ENCODE measurements around the gene OTOGL.
"Not testable (repeated sequence)": the region's sequence is repeated elsewhere in the genome, so short reads cannot be mapped to it uniquely, and the experiment has no call there.

The OTOGL gene

DNA sequence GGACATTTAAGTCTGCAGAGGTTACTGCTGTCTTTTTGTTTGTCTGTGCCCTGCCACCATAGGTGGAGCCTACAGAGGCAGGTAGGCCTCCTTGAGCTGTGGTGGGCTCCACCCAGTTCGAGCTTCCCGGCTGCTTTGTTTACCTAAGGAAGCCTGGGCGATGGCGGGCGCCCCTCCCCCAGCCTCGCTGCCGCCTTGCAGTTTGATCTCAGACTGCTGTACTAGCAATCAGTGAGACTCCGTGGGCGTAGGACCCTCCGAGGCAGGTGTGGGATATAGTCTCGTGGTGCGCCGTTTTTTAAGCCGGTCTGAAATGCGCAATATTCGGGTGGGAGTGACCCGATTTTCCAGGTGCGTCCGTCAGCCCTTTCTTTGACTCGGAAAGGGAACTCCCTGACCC, 150.2 kb downstream of the OTOGL start:
- not testable (repeated sequence) for H3K27me3 ChIP-seq (ENCODE audit: control insufficient read depth in 1 of 2, insufficient read depth in 2 of 2, low read length in 2 of 2); H3K27ac ChIP-seq (ENCODE audit: low read length); H3K36me3 ChIP-seq (ENCODE audit: control insufficient read depth in 2 of 2, insufficient read depth in 2 of 2, low read length in 2 of 2); H3K4me1 ChIP-seq (ENCODE audit: control insufficient read depth, insufficient read depth, low read length); H3K4me3 ChIP-seq (ENCODE audit: low read length in 2 of 2); H3K9me3 ChIP-seq (ENCODE audit: control insufficient read depth in 2 of 2, low read length in 2 of 2); H3K9ac ChIP-seq (ENCODE audit: low read length in 2 of 2)

DNA sequence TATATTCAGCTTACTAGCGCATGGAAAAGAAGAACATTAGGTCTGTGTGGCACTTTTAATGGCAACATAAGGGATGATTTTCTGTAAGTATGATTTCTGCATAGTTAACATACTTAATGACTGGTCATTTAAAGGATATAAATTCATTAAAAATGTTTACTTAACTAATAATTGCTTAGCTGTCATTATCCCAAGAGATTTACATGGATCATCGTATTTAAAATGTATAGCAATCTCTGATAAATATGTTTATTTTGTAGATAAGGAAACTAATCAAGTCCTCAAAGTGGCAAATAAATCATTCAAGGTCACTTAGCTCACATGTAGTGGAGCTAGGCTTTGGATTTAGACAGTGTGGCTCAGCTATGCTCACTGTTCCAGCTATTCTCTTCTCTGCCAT, 158.6 kb downstream of the OTOGL start:
- Histone ChIP-seq H3K27me3 (ENCODE audit: control insufficient read depth in 1 of 2, insufficient read depth in 2 of 2, low read length in 2 of 2) (no peaks in the 10 kb centered on the region), H3K4me1 (ENCODE audit: control insufficient read depth, insufficient read depth, low read length) (no peaks in the 10 kb centered on the region), H3K9ac (ENCODE audit: low read length in 2 of 2) (no peak overlapping the region), H3K36me3 (ENCODE audit: control insufficient read depth in 2 of 2, insufficient read depth in 2 of 2, low read length in 2 of 2) (no peaks in the 10 kb centered on the region), H3K4me3 (ENCODE audit: low read length in 2 of 2) (no peak overlapping the region), H3K9me3 (ENCODE audit: control insufficient read depth in 2 of 2, low read length in 2 of 2) (no peaks in the 10 kb centered on the region), H3K27ac (ENCODE audit: low read length) (no peak overlapping the region)

DNA sequence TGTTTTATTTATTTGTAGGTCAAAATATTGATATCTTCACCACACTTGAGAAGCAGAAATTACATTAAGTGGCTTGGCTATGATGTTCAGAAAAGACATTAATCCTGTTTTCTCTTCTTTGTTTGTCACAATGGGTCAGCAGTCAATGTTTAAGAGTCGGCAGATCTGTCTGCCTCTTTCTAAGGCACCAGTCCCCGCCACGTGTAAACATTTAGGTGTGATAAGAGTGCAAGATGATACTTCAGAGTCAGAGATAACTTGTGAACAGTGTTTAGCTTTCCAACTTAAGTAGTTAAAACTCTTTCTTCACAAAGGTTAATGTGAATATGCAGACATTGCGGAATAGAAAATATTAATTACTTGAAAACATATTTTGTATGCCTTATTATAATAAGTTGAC, 160.9 kb downstream of the OTOGL start:
- Histone ChIP-seq H3K9ac (ENCODE audit: low read length in 2 of 2) (no peak overlapping the region), H3K36me3 (ENCODE audit: control insufficient read depth in 2 of 2, insufficient read depth in 2 of 2, low read length in 2 of 2) (no peaks in the 10 kb centered on the region), H3K27me3 (ENCODE audit: control insufficient read depth in 1 of 2, insufficient read depth in 2 of 2, low read length in 2 of 2) (no peaks in the 10 kb centered on the region), H3K4me1 (ENCODE audit: control insufficient read depth, insufficient read depth, low read length) (no peaks in the 10 kb centered on the region), H3K27ac (ENCODE audit: low read length) (no peak overlapping the region), H3K9me3 (ENCODE audit: control insufficient read depth in 2 of 2, low read length in 2 of 2) (no peaks in the 10 kb centered on the region), H3K4me3 (ENCODE audit: low read length in 2 of 2) (no peak overlapping the region)

DNA sequence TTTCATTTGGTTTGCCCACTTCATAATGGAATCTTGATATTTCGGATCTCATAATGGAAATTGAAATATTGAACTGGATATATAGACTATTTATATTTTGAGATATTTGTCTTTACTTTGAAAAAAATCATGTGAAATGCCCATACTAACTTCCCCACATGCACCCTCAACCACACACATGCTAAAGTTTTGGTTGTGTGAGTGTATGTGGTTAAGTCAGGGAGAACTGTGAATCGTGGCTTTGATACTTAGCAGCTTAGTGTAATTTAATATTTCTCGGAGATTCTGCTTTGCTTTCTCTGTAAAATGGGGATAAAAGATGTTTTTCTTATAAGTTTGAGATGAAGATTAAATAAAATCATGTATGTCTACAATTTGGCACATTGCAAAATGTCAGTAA, 162.1 kb downstream of the OTOGL start:
- no peaks in the 10 kb centered on the region for H3K4me1 ChIP-seq (ENCODE audit: control insufficient read depth, insufficient read depth, low read length)
- no peak overlapping the region for H3K4me3 ChIP-seq (ENCODE audit: low read length in 2 of 2)
- no peaks in the 10 kb centered on the region for H3K27me3 ChIP-seq (ENCODE audit: control insufficient read depth in 1 of 2, insufficient read depth in 2 of 2, low read length in 2 of 2)
- no peaks in the 10 kb centered on the region for H3K36me3 ChIP-seq (ENCODE audit: control insufficient read depth in 2 of 2, insufficient read depth in 2 of 2, low read length in 2 of 2)
- no peaks in the 10 kb centered on the region for H3K9me3 ChIP-seq (ENCODE audit: control insufficient read depth in 2 of 2, low read length in 2 of 2)
- no peak overlapping the region for H3K9ac ChIP-seq (ENCODE audit: low read length in 2 of 2)
- H3K27ac ChIP-seq (ENCODE audit: low read length): no peak overlapping the region

DNA sequence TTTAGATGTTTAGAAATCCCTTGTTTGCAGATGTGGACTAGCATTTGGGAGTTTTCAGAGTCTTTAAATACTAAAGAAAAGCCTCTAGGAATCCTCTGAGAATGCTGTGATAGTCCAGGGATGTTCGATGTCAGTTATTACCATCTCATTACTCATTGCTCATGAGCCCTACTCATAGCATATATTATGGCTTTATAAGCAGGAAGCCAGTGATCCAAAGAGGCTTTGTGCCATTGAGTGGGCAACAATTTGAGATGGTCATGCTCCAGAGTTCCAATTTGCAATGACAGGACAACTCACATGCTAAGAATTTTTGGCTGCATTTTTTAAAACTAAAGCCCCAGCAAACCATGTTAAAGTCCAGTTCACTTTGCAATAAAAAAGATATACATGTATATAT, 163.0 kb downstream of the OTOGL start:
- Histone ChIP-seq H3K27ac (ENCODE audit: low read length) (no peak overlapping the region), H3K9me3 (ENCODE audit: control insufficient read depth in 2 of 2, low read length in 2 of 2) (no peaks in the 10 kb centered on the region), H3K4me1 (ENCODE audit: control insufficient read depth, insufficient read depth, low read length) (no peaks in the 10 kb centered on the region), H3K4me3 (ENCODE audit: low read length in 2 of 2) (no peak overlapping the region), H3K36me3 (ENCODE audit: control insufficient read depth in 2 of 2, insufficient read depth in 2 of 2, low read length in 2 of 2) (no peaks in the 10 kb centered on the region), H3K9ac (ENCODE audit: low read length in 2 of 2) (no peak overlapping the region), H3K27me3 (ENCODE audit: control insufficient read depth in 1 of 2, insufficient read depth in 2 of 2, low read length in 2 of 2) (no peaks in the 10 kb centered on the region)

DNA sequence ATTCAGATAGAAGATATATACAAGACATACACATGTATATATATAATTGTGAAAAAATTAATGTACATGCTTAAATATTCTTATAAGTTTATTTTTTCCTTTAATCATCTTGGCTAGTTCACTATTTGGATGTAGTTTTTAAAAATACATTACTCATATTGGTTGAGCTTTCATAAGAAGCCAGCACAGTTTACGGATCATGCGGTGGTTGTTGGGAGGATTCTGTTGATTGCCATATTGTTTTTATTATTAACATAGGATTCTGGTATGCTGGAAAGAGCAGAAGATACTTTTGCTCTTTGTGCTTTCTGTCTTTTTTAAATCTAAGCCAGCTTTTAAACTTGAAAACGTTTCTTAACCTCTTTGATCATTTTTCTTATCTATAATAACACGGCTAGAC, 163.4 kb downstream of the OTOGL start:
- H3K27ac ChIP-seq (ENCODE audit: low read length): no peak overlapping the region
- H3K27me3 ChIP-seq (ENCODE audit: control insufficient read depth in 1 of 2, insufficient read depth in 2 of 2, low read length in 2 of 2): no peaks in the 10 kb centered on the region
- no peak overlapping the region for H3K9ac ChIP-seq (ENCODE audit: low read length in 2 of 2)
- no peaks in the 10 kb centered on the region for H3K9me3 ChIP-seq (ENCODE audit: control insufficient read depth in 2 of 2, low read length in 2 of 2)
- H3K4me3 ChIP-seq (ENCODE audit: low read length in 2 of 2): no peak overlapping the region
- no peaks in the 10 kb centered on the region for H3K36me3 ChIP-seq (ENCODE audit: control insufficient read depth in 2 of 2, insufficient read depth in 2 of 2, low read length in 2 of 2)
- no peaks in the 10 kb centered on the region for H3K4me1 ChIP-seq (ENCODE audit: control insufficient read depth, insufficient read depth, low read length)

DNA sequence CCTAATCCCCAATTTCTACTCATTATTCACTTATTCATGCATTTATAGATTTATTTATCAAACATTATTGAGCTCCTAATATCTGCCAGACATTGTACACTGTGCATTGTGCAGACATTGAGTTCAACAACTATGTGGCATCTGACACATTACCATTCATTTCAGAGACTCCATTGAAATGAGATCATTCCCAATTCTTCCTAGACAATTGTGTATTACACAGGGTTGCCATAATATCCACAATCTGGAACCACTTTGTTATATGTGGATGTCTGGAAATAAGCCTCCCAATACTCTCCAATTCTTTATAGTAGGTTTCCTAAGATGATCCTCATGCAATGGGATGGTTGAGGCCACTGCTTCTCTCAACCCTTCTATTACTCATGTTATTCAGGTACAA, 165.0 kb downstream of the OTOGL start:
- no peaks in the 10 kb centered on the region for H3K36me3 ChIP-seq (ENCODE audit: control insufficient read depth in 2 of 2, insufficient read depth in 2 of 2, low read length in 2 of 2)
- H3K4me1 ChIP-seq (ENCODE audit: control insufficient read depth, insufficient read depth, low read length): peaks cover 2% of the 10 kb centered on the region
- no peaks in the 10 kb centered on the region for H3K27me3 ChIP-seq (ENCODE audit: control insufficient read depth in 1 of 2, insufficient read depth in 2 of 2, low read length in 2 of 2)
- no peaks in the 10 kb centered on the region for H3K9me3 ChIP-seq (ENCODE audit: control insufficient read depth in 2 of 2, low read length in 2 of 2)
- no peak overlapping the region for H3K9ac ChIP-seq (ENCODE audit: low read length in 2 of 2)
- no peak overlapping the region for H3K27ac ChIP-seq (ENCODE audit: low read length)
- no peak overlapping the region for H3K4me3 ChIP-seq (ENCODE audit: low read length in 2 of 2)

DNA sequence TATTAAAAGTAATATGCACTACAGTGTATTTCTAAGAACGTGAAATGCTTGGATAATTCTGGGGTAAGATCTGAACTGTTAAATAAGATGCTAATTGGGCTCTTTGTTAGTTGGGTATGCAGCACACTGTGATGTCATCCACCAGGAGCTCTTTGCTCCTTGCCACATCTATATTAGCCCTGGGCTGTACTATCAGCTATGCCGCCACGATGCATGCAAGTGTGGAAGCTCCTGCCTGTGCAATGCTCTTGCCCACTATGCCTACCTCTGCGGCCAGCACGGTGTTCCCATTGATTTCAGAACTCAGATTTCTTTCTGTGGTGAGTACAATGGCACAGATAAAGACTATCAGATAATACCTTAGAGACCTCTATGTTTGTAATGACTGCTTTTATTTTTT, 165.6 kb downstream of the OTOGL start:
- no peaks in the 10 kb centered on the region for H3K36me3 ChIP-seq (ENCODE audit: control insufficient read depth in 2 of 2, insufficient read depth in 2 of 2, low read length in 2 of 2)
- H3K4me3 ChIP-seq (ENCODE audit: low read length in 2 of 2): no peak overlapping the region
- H3K27me3 ChIP-seq (ENCODE audit: control insufficient read depth in 1 of 2, insufficient read depth in 2 of 2, low read length in 2 of 2): no peaks in the 10 kb centered on the region
- no peak overlapping the region for H3K9ac ChIP-seq (ENCODE audit: low read length in 2 of 2)
- no peaks in the 10 kb centered on the region for H3K9me3 ChIP-seq (ENCODE audit: control insufficient read depth in 2 of 2, low read length in 2 of 2)
- no peak overlapping the region for H3K27ac ChIP-seq (ENCODE audit: low read length)
- peaks cover 2% of the 10 kb centered on the region for H3K4me1 ChIP-seq (ENCODE audit: control insufficient read depth, insufficient read depth, low read length)

DNA sequence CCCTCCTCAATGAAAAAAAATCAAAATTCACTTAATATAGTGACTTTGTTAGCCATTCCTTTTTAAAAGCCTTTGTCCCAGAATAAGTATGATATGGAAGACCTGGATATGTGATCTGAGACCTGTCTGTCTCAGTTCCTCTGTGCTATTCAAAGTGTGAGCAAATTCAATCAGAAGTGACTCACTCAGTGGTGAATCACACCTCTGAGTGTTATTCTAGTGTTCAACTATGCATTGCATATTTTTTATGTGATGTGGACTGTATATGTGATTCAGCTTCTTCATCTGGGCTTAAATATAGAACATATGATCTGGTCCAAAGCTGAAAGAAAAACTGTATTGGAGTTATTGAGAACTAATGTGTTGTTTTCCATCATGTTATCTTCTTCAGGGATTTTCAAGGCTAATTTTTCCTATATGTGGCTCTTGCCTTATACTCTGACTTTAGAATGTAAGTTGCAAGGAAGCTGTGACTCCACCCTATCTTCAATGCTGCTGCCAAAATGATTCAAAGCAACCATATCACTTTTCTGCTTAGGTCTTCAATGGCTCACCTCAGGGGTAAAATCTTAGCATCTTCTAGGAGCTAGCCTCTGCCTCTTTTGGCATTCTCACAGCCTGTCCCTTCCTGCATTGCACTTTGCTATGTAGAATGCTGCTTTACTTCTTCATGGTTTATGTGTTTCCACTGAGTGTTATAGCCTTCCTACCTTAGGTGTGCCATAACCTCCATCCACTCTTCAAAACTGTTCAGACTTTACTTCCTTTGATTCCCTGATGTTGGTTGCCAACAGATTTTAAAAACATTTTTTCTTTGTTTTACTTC, 169.8 kb downstream of the OTOGL start:
- Histone ChIP-seq H3K27ac (ENCODE audit: low read length) (no peak overlapping the region), H3K9me3 (ENCODE audit: control insufficient read depth in 2 of 2, low read length in 2 of 2) (no peaks in the 10 kb centered on the region), H3K27me3 (ENCODE audit: control insufficient read depth in 1 of 2, insufficient read depth in 2 of 2, low read length in 2 of 2) (no peaks in the 10 kb centered on the region), H3K4me1 (ENCODE audit: control insufficient read depth, insufficient read depth, low read length) (peaks cover 2% of the 10 kb centered on the region), H3K4me3 (ENCODE audit: low read length in 2 of 2) (peak overlapping the region in 1 of 2 donors; percentile 15), H3K9ac (ENCODE audit: low read length in 2 of 2) (no peak overlapping the region), H3K36me3 (ENCODE audit: control insufficient read depth in 2 of 2, insufficient read depth in 2 of 2, low read length in 2 of 2) (no peaks in the 10 kb centered on the region)

DNA sequence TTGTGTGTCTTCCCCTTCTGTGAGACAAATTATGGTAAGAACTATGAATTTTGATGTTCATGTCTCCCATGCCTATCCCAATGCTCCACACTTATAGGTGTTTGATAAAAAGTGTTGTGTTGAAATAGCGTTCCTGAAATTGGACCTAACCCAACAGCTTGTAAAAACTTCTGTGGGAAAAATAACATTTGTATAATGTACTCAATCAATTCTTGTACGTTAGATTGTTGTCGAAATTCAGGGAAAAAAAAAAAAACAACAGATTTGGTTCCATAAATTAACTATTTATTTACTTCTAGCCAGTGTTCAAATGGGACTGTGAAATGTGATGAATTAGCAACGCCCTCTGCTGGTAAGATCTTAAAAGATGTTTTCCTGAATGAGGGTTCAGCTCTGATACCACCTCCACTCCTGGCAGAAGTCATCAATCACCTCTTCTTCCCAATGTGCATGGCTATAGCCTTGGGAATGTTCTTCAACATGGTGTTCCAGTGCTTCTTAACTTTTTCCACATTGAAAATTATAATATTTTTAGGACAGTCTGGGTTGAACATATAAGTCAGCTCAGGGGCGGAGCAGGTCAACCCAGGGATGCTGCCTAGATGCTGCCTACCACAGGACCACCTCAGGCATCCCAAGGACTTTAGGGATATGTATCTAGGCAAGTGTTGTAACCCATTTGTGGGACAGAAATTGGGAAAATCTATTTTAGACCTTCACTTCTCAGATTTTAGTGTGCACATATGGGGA, 170.6 kb downstream of the OTOGL start:
- H3K4me3 ChIP-seq (ENCODE audit: low read length in 2 of 2): peak overlapping the region in 1 of 2 donors; percentile 15
- no peak overlapping the region for H3K9ac ChIP-seq (ENCODE audit: low read length in 2 of 2)
- peaks cover 2% of the 10 kb centered on the region for H3K4me1 ChIP-seq (ENCODE audit: control insufficient read depth, insufficient read depth, low read length)
- H3K36me3 ChIP-seq (ENCODE audit: control insufficient read depth in 2 of 2, insufficient read depth in 2 of 2, low read length in 2 of 2): no peaks in the 10 kb centered on the region
- H3K27ac ChIP-seq (ENCODE audit: low read length): no peak overlapping the region
- no peaks in the 10 kb centered on the region for H3K27me3 ChIP-seq (ENCODE audit: control insufficient read depth in 1 of 2, insufficient read depth in 2 of 2, low read length in 2 of 2)
- H3K9me3 ChIP-seq (ENCODE audit: control insufficient read depth in 2 of 2, low read length in 2 of 2): no peaks in the 10 kb centered on the region

DNA sequence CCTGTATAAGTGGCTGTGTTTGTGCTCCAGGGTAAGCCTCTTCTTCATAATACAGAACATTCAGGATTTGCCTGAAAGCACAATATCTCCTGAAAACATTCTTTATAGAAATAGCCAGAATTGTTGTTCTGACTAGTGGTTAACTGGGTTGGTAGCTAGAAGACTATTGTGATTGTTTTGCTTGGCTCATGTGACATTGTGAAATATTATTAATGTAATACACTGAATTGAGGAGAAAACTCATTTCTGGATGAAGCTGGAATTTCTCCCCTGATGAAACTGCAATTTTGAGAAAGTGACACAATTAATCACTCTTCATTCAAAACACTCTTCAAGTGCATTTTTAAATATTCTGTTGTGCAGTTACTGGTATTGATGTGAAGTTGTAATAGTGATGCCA, 172.4 kb downstream of the OTOGL start:
- no peaks in the 10 kb centered on the region for H3K36me3 ChIP-seq (ENCODE audit: control insufficient read depth in 2 of 2, insufficient read depth in 2 of 2, low read length in 2 of 2)
- H3K27me3 ChIP-seq (ENCODE audit: control insufficient read depth in 1 of 2, insufficient read depth in 2 of 2, low read length in 2 of 2): no peaks in the 10 kb centered on the region
- H3K9me3 ChIP-seq (ENCODE audit: control insufficient read depth in 2 of 2, low read length in 2 of 2): no peaks in the 10 kb centered on the region
- H3K9ac ChIP-seq (ENCODE audit: low read length in 2 of 2): no peak overlapping the region
- H3K27ac ChIP-seq (ENCODE audit: low read length): no peak overlapping the region
- no peak overlapping the region for H3K4me3 ChIP-seq (ENCODE audit: low read length in 2 of 2)
- peaks cover 2% of the 10 kb centered on the region for H3K4me1 ChIP-seq (ENCODE audit: control insufficient read depth, insufficient read depth, low read length)

All from stomach smooth muscle (tissue), 2 donors.